IMR-90 (cell line): Measurements from ENCODE around the gene NUP153. TPM values are rescaled to one million over a fixed set of nuclear protein-coding genes. Genes with fewer than 3 reads are reported as not detected.

Source experiments
- ATAC-seq: fragments of 200-7000 bp; cut with Tn5 transposase; 2 replicates; pipeline ENCODE4 v1.9.1; 2020; ENCODE audit warnings: low read depth, mild to moderate bottlenecking, moderate library complexity
- BruUV-seq: library from RNA; stranded (reverse); fragments of 400-500 nt; replicated peaks from 2 replicates; lab custom pipeline; 2021; lab: Mats Ljungman, UMichigan
- CTCF ChIA-PET: fragments of 300-600 bp; formaldehyde crosslinking; extraction: SDS; loops from one replicate; lab custom pipeline; 2021; ENCODE audit warnings: antibody characterized with exemption; lab: Yijun Ruan, JAX
- POLR2A ChIA-PET: fragments of 300-600 bp; sonication (Branson Sonifier 250); formaldehyde crosslinking; loops from one replicate; lab custom pipeline; 2022; ENCODE audit warnings: antibody characterized with exemption; ENCODE audit not compliant: unreplicated experiment; lab: Charles Lee
- DNase-seq: peaks from one replicate; pipeline ENCODE4 v3.0.0; 2013
- H2AFZ ChIP-seq: replicated peaks from 2 replicates; pipeline ENCODE3; 2013; ENCODE audit warnings: low read length, mild to moderate bottlenecking; ENCODE audit not compliant: poor library complexity
- H2AK5ac ChIP-seq: 2 replicates; pipeline ENCODE4 v1.6.1; 2013; ENCODE audit warnings: low read depth, low read length, inconsistent platforms
- H2AK9ac ChIP-seq: replicated peaks from 2 replicates; pipeline ENCODE3; 2013; ENCODE audit warnings: mild to moderate bottlenecking, low read depth, low read length, moderate library complexity; ENCODE audit not compliant: poor library complexity
- H2BK120ac ChIP-seq: 2 replicates; pipeline ENCODE4 v1.6.1; 2013; ENCODE audit warnings: low read depth, low read length, inconsistent platforms
- H2BK15ac ChIP-seq: 3 replicates; pipeline ENCODE4 v1.6.1; 2013; ENCODE audit warnings: low read depth, low read length, inconsistent platforms
- H2BK20ac ChIP-seq: 2 replicates; pipeline ENCODE4 v1.6.1; 2013; ENCODE audit warnings: low read depth, mild to moderate bottlenecking, inconsistent platforms, low read length, moderate library complexity
- H2BK5ac ChIP-seq: 2 replicates; pipeline ENCODE4 v1.6.1; 2013; ENCODE audit warnings: mild to moderate bottlenecking, low read depth, low read length, inconsistent platforms; ENCODE audit not compliant: poor library complexity, severe bottlenecking
- H3K14ac ChIP-seq: replicated peaks from 2 replicates; pipeline ENCODE4 v1.6.1; 2013; ENCODE audit warnings: low read depth, low read length, inconsistent platforms
- H3K18ac ChIP-seq: 2 replicates; pipeline ENCODE4 v1.6.1; 2013; ENCODE audit warnings: low read depth, low read length, control low read depth
- H3K23ac ChIP-seq: 2 replicates; pipeline ENCODE4 v1.6.1; 2013; ENCODE audit warnings: low read depth, low read length, inconsistent platforms
- H3K27ac ChIP-seq: 2 replicates; pipeline ENCODE4 v1.5.1; 2013; ENCODE audit warnings: mild to moderate bottlenecking, control low read depth, low read length; ENCODE audit not compliant: insufficient read depth
- H3K27me3 ChIP-seq: 2 replicates; pipeline ENCODE4 v1.6.1; 2013; ENCODE audit warnings: low read length; ENCODE audit not compliant: control insufficient read depth, insufficient read depth
- H3K36me3 ChIP-seq: 2 replicates; pipeline ENCODE4 v1.6.1; 2013; ENCODE audit warnings: low read length, mixed read lengths; ENCODE audit not compliant: control insufficient read depth, insufficient read depth
- H3K4ac ChIP-seq: 2 replicates; pipeline ENCODE4 v1.6.1; 2013; ENCODE audit warnings: low read depth, low read length, inconsistent platforms
- H3K4me1 ChIP-seq: 2 replicates; pipeline ENCODE4 v1.6.1; 2013; ENCODE audit warnings: low read length, mixed read lengths; ENCODE audit not compliant: control insufficient read depth, insufficient read depth
- H3K4me2 ChIP-seq: 2 replicates; pipeline ENCODE4 v1.6.1; 2013; ENCODE audit warnings: low read depth, mild to moderate bottlenecking, control low read depth, low read length, moderate library complexity
- H3K4me3 ChIP-seq: 2 replicates; pipeline ENCODE4 v1.5.1; 2013; ENCODE audit warnings: low read depth, mild to moderate bottlenecking, control low read depth, low read length, moderate library complexity; ENCODE audit not compliant: insufficient read depth
- H3K56ac ChIP-seq: 2 replicates; pipeline ENCODE4 v1.6.1; 2013; ENCODE audit warnings: low read length, inconsistent platforms; ENCODE audit not compliant: insufficient read depth; ENCODE audit errors: extremely low read depth
- H3K79me1 ChIP-seq, 2 experiments: 2 replicates each; pipeline ENCODE4 v1.6.1; 2013; ENCODE audit warnings: low read length in 2 of 2, inconsistent platforms in 1 of 2, low read depth in 1 of 2
- H3K9ac ChIP-seq: 2 replicates; pipeline ENCODE4 v1.6.1; 2013; ENCODE audit warnings: low read depth, low read length, control low read depth
- H3K9me1 ChIP-seq: 2 replicates; pipeline ENCODE4 v1.6.1; 2013; ENCODE audit warnings: low read length, inconsistent platforms; ENCODE audit not compliant: insufficient read depth
- H3K9me3 ChIP-seq: 2 replicates; pipeline ENCODE4 v1.6.1; 2013; ENCODE audit warnings: low read length; ENCODE audit not compliant: control insufficient read depth, insufficient read depth
- H4K20me1 ChIP-seq: 2 replicates; pipeline ENCODE4 v1.6.1; 2013; ENCODE audit warnings: low read length, inconsistent platforms; ENCODE audit not compliant: insufficient read depth
- H4K5ac ChIP-seq: 2 replicates; pipeline ENCODE4 v1.6.1; 2013; ENCODE audit warnings: mild to moderate bottlenecking, low read depth, low read length, control low read depth
- H4K8ac ChIP-seq, 2 experiments: 2 replicates each; pipeline ENCODE4 v1.6.1; 2013; ENCODE audit warnings: low read depth in 2 of 2, low read length in 2 of 2, control low read depth in 1 of 2, inconsistent platforms in 1 of 2
- H4K91ac ChIP-seq: 2 replicates; pipeline ENCODE4 v1.6.1; 2013; ENCODE audit warnings: low read depth, low read length, inconsistent platforms; ENCODE audit not compliant: insufficient read depth
- BHLHE40 ChIP-seq: fragments of 150-350 bp; IDR thresholded peaks from 2 replicates; pipeline ENCODE4 v1.6.1; 2016; ENCODE audit warnings: mild to moderate bottlenecking, low read depth, low read length
- CEBPB ChIP-seq: IDR thresholded peaks from 2 replicates; pipeline ENCODE4 v1.6.1; 2012; ENCODE audit warnings: low read depth, low read length, improper control_type of control experiment
- CHD1 ChIP-seq: IDR thresholded peaks from 2 replicates; pipeline ENCODE4 v1.6.1; 2012; ENCODE audit warnings: low read depth, low read length, improper control_type of control experiment
- CTCF ChIP-seq: conservative IDR thresholded peaks from 2 replicates; pipeline ENCODE4 v1.5.1; 2012; ENCODE audit warnings: mild to moderate bottlenecking, low read depth, low read length, improper control_type of control experiment
- ELK1 ChIP-seq: fragments of 150-350 bp; IDR thresholded peaks from 2 replicates; pipeline ENCODE4 v1.6.1; 2016; ENCODE audit warnings: low read depth, mild to moderate bottlenecking, low read length, moderate library complexity, borderline replicate concordance
- FOS ChIP-seq: fragments of 150-350 bp; IDR thresholded peaks from 2 replicates; pipeline ENCODE4 v1.6.1; 2016; ENCODE audit warnings: low read depth, low read length
- MAFK ChIP-seq: IDR thresholded peaks from 2 replicates; pipeline ENCODE4 v1.6.1; 2012; ENCODE audit warnings: low read depth, low read length, improper control_type of control experiment
- MAZ ChIP-seq: IDR thresholded peaks from 2 replicates; pipeline ENCODE4 v1.6.1; 2012; ENCODE audit warnings: low read depth, mild to moderate bottlenecking, low read length, improper control_type of control experiment, moderate library complexity, borderline replicate concordance
- MXI1 ChIP-seq: IDR thresholded peaks from 2 replicates; pipeline ENCODE4 v1.6.1; 2012; ENCODE audit warnings: low read depth, mild to moderate bottlenecking, low read length, moderate library complexity, borderline replicate concordance
- POLR2A ChIP-seq: IDR thresholded peaks from 2 replicates; pipeline ENCODE4 v1.6.1; 2012; ENCODE audit warnings: mild to moderate bottlenecking, low read depth, low read length
- RAD21 ChIP-seq: IDR thresholded peaks from 2 replicates; pipeline ENCODE4 v1.6.1; 2012; ENCODE audit warnings: low read length, improper control_type of control experiment
- RCOR1 ChIP-seq: IDR thresholded peaks from 2 replicates; pipeline ENCODE4 v1.6.1; 2012; ENCODE audit warnings: mild to moderate bottlenecking, low read length, improper control_type of control experiment; ENCODE audit not compliant: insufficient replicate concordance
- USF2 ChIP-seq: fragments of 150-350 bp; IDR thresholded peaks from 2 replicates; pipeline ENCODE4 v1.6.1; 2017; ENCODE audit warnings: mild to moderate bottlenecking, antibody characterized with exemption, low read length, low read depth
- WGBS, 2 experiments: methylation state at CpG; one replicate each; pipeline versions ENCODE4 v1.1.5 to v1.1.7; 2013; ENCODE audit warnings: missing lambda C conversion rate in 2 of 2; ENCODE audit not compliant: insufficient read length in 1 of 2; ENCODE audit errors: extremely low coverage in 2 of 2; 5-methylcytosine and 5-hydroxymethylcytosine counted together
- dilution Hi-C: fragments of 300-500 bp; cut with HindIII; formaldehyde crosslinking; loops from one replicate; pipeline ENCODE4 v1.14.3; 2018; ENCODE audit warnings: low sequenced_read_pairs; ENCODE audit not compliant: unreplicated experiment
- in situ Hi-C: fragments of 300-500 bp; cut with MboI; formaldehyde crosslinking; loops from 3 replicates; pipeline ENCODE4 v1.14.3; 2019; ENCODE audit warnings: low sequenced_read_pairs, inconsistent platforms, mixed read lengths
- intact Hi-C: fragments of 100-400 bp; cut with micrococcal nuclease; formaldehyde crosslinking; loops from 2 replicates; pipeline ENCODE4 v1.10.0; 2022
- polyA plus RNA-seq, 3 experiments: library from polyadenylated mRNA; depleted of rRNA; stranded (reverse); fragments of >200 nt; gene quantifications; 2 replicates each; pipeline ENCODE4 v1.2.3, GENCODE V29; 2012; ENCODE audit warnings: low replicate concordance in 1 of 3
- total RNA-seq: library from RNA; depleted of rRNA; stranded (reverse); fragments of >200 nt; gene quantifications from 2 replicates; pipeline ENCODE4 v1.2.3, GENCODE V29; 2012

NUP153 gene
- total and polyA plus RNA-seq, 2 of the 4 experiments (the other 2 are of a cell fraction): 17.2 to 39.4 TPM

GRCh38 chr6:17591287-17591686 is 115.4 kb downstream of the NUP153 start:
- no peak for TF ChIP-seq POLR2A
- no peak for TF ChIP-seq BHLHE40
- TF ChIP-seq ELK1: no peak
- TF ChIP-seq MXI1: no peak
- TF ChIP-seq MAZ: no peak
- TF ChIP-seq RCOR1: no peak
- TF ChIP-seq RAD21: no peak
- no peak for TF ChIP-seq MAFK
- TF ChIP-seq CEBPB: no peak
- no peak for TF ChIP-seq USF2
- no peak for TF ChIP-seq FOS
- TF ChIP-seq CHD1: no peak
- TF ChIP-seq CTCF: no peak
- H3K56ac ChIP-seq: no peak overlapping the region
- DNase-seq: no peak
- H3K9me3 ChIP-seq: no peaks in the 10 kb centered on the region
- H4K20me1 ChIP-seq: no peaks in the 10 kb centered on the region
- H2BK5ac ChIP-seq: no peak overlapping the region
- no peak overlapping the region for H3K4ac ChIP-seq
- H3K14ac ChIP-seq: no peak overlapping the region
- BruUV-seq: no TSS peak
- no peak overlapping the region for H2AK5ac ChIP-seq
- no peak for ATAC-seq
- no peak overlapping the region for H3K4me3 ChIP-seq
- H2BK20ac ChIP-seq: no peak overlapping the region
- no peak overlapping the region for H3K27ac ChIP-seq
- intact Hi-C loops (no loop called here), in situ Hi-C loops (loop anchor here (5.0 kb wide), 1 partner anchor 434 kb away; no protein-coding TSS in a partner anchor), dilution Hi-C loops (no loop called here)
- H2AFZ ChIP-seq: no peak overlapping the region
- no peak overlapping the region for H3K9ac ChIP-seq
- H3K9me1 ChIP-seq: peaks cover 3% of the 10 kb centered on the region; the same call in 1 of the 2 replicates
- no peaks in the 10 kb centered on the region for H3K79me1 ChIP-seq
- H2BK15ac ChIP-seq: no peak overlapping the region
- ChIA-PET POLR2A (no interaction called here), CTCF (no interaction called here)
- H4K8ac ChIP-seq: no peak overlapping the region
- H4K91ac ChIP-seq: no peak overlapping the region
- no peak overlapping the region for H3K23ac ChIP-seq
- no CpG with 5 or more reads among the region's 1 CpG for WGBS, 2 experiments
- no peaks in the 10 kb centered on the region for H3K4me1 ChIP-seq
- no peaks in the 10 kb centered on the region for H3K27me3 ChIP-seq
- no peaks in the 10 kb centered on the region for H3K36me3 ChIP-seq
- H2AK9ac ChIP-seq: no peak overlapping the region
- no peak overlapping the region for H3K4me2 ChIP-seq
- H2BK120ac ChIP-seq: no peak overlapping the region
- H4K5ac ChIP-seq: no peak overlapping the region
- no peak overlapping the region for H3K18ac ChIP-seq
